ENCODE measurements around the gene ESR1. TPM values are rescaled to one million over a fixed set of nuclear protein-coding genes. Genes with fewer than 3 reads are reported as not detected.
A peak's percentile ranks its signal among the peaks of the same experiment; 100 is the strongest.

The ESR1 gene
- total RNA-seq, 3 donors from 2014 or later = 2.2 to 74.5 (median 67.5) TPM

- Histone ChIP-seq H3K27ac (peak overlapping the region in 1 of 2 donors; percentile 26), H3K4me1 (peaks cover 0 to 4% of the 10 kb centered on the region in 2 donors), H3K27me3 (no peaks in the 10 kb centered on the region), H3K4me3 (no peak overlapping the region), H3K9me3 (no peaks in the 10 kb centered on the region), H3K36me3 (no peaks in the 10 kb centered on the region)
- DNase-seq (ENCODE audit: low spot score in 2 of 2) = no peak
- intact Hi-C loops (cut with DNase I; ENCODE audit: low total_unique reads) = no loop called here
- TF ChIP-seq POLR2AphosphoS5 (IDR thresholded peaks at IDR 0.05) (no peak), POLR2A (IDR thresholded peaks at IDR 0.05) (no peak)
- TF ChIP-seq, protein P1, sequence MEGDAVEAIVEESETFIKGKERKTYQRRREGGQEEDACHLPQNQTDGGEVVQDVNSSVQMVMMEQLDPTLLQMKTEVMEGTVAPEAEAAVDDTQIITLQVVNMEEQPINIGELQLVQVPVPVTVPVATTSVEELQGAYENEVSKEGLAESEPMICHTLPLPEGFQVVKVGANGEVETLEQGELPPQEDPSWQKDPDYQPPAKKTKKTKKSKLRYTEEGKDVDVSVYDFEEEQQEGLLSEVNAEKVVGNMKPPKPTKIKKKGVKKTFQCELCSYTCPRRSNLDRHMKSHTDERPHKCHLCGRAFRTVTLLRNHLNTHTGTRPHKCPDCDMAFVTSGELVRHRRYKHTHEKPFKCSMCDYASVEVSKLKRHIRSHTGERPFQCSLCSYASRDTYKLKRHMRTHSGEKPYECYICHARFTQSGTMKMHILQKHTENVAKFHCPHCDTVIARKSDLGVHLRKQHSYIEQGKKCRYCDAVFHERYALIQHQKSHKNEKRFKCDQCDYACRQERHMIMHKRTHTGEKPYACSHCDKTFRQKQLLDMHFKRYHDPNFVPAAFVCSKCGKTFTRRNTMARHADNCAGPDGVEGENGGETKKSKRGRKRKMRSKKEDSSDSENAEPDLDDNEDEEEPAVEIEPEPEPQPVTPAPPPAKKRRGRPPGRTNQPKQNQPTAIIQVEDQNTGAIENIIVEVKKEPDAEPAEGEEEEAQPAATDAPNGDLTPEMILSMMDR (IDR thresholded peaks at IDR 0.05) = no peak
Measured at GRCh38 chr6:151811081-151811480, 3.6 kb downstream of the ESR1 start.

- Histone ChIP-seq H3K27ac (peak overlapping the region; percentile 14 to 36), H3K27me3 (no peaks in the 10 kb centered on the region), H3K4me1 (no peaks in the 10 kb centered on the region), H3K9me3 (no peaks in the 10 kb centered on the region), H3K4me3 (no peak overlapping the region), H3K36me3 (no peaks in the 10 kb centered on the region)
- intact Hi-C loops (cut with DNase I; ENCODE audit: low total_unique reads) = no loop called here
- TF ChIP-seq, protein P1 (IDR thresholded peaks at IDR 0.05) = no peak
- TF ChIP-seq POLR2A (IDR thresholded peaks at IDR 0.05) = no peak
- no peak for TF ChIP-seq POLR2AphosphoS5 (IDR thresholded peaks at IDR 0.05)
- no peak for DNase-seq (ENCODE audit: low spot score in 2 of 2)
Measured at GRCh38 chr6:151813858-151814257, 6.4 kb downstream of the ESR1 start.

DNA sequence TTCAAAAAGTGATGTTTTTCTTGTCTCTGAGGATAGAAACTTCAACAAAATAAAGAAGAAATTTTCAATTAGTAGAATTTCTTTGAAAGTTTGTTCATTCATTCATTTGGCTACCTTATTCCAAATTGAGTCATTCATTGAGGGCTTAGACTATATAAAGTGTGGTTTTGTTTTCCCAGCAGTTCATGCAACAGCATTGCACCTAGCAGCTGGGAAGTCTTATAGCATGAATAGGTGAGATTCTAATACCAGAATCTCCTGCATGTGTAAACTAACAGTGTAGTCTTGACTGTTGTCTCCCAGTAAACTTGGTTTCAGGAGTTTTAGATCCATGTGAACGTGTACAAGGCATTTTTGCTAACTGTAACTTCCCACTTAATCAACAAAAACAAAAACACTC lies 7.1 kb downstream of the ESR1 start:
- TF ChIP-seq POLR2AphosphoS5 (IDR thresholded peaks at IDR 0.05) (no peak), POLR2A (IDR thresholded peaks at IDR 0.05) (no peak)
- TF ChIP-seq, protein P1 (IDR thresholded peaks at IDR 0.05) = no peak
- H3K36me3 ChIP-seq = no peaks in the 10 kb centered on the region
- no peaks in the 10 kb centered on the region for H3K27me3 ChIP-seq
- intact Hi-C loops (cut with DNase I; ENCODE audit: low total_unique reads) = no loop called here
- H3K27ac ChIP-seq = no peak overlapping the region
- DNase-seq (ENCODE audit: low spot score in 2 of 2) = no peak
- no peaks in the 10 kb centered on the region for H3K4me1 ChIP-seq
- H3K9me3 ChIP-seq = no peaks in the 10 kb centered on the region
- no peak overlapping the region for H3K4me3 ChIP-seq

DNA sequence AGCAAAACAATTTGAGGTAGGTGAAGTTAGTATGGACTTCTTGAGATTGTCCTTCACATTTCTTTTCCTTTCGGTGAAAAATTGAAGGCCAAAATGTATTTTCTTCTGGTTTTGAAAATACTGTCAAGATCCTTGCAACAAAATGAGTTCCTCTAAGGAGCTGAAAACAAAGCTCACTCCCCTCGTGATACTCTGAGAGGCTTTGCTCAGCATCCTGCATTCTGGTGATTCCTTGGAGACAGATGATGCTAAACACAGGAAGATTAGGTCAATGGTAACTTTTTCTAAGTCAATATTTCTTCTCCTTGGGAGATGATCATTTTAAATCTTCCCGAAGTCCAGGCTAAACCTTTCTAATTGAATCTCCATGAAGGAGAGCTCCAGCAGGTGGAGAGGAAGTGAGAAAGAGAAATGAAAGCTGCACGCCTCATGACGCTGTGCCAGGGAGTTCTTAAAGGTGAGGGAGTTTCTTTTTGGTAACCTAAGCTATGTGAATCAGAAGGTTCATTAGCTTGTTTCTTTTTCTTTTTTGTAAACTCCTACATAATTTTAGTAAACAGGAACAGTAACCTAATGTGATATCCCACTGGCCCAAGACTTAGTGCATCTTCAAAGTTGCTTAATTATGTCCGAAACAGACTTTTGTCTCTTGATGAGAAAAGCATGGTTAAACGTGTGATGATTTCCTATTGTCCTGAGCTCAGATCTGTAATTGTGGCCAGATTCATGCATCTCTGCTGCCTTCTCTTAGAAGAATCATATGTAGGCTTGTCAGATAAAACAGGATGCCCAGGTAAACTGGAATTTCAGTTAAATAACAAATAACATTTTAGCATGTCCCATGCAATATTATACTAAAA lies 15.0 kb downstream of the ESR1 start:
- no peak for DNase-seq (ENCODE audit: low spot score in 2 of 2)
- no peaks in the 10 kb centered on the region for H3K9me3 ChIP-seq
- no peaks in the 10 kb centered on the region for H3K27me3 ChIP-seq
- no peak overlapping the region for H3K4me3 ChIP-seq
- no peak overlapping the region for H3K27ac ChIP-seq
- H3K36me3 ChIP-seq = no peaks in the 10 kb centered on the region
- H3K4me1 ChIP-seq = no peaks in the 10 kb centered on the region
- TF ChIP-seq, protein P1 (IDR thresholded peaks at IDR 0.05) = no peak
- TF ChIP-seq POLR2A (IDR thresholded peaks at IDR 0.05) (no peak), POLR2AphosphoS5 (IDR thresholded peaks at IDR 0.05) (no peak)
- intact Hi-C loops (cut with DNase I; ENCODE audit: low total_unique reads) = no loop called here

DNA sequence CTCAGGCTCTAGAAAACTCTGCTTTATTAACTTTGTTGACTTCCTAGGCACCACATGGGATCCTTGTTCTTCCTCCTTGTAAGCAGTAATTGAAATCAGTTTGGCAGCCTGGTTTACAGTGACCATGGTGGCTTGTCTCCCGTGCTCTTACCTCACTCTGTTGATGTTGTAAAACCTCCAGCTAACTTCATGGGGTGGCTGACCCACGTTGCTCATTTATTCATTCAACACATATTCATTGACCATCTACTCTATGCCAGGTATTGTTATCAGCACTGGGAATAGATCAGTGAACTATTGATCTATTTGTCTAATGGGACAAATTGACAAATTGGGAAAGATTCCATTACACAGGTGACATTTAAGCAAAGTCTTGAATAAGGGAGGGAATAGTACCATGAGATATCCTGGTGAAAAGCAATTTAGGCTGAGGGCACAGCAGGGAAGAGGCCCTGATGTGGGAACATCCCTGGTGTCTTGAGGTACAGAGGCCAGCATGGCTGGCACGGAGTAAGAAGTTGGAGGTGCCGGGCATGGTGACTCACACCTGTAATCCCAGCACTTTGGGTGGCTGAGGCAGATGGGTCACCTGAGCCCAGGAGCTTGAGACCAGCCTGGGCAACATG lies 19.1 kb downstream of the ESR1 start:
- no peak for DNase-seq (ENCODE audit: low spot score in 2 of 2)
- no peaks in the 10 kb centered on the region for H3K9me3 ChIP-seq
- TF ChIP-seq, protein P1 (IDR thresholded peaks at IDR 0.05) = no peak
- TF ChIP-seq POLR2A (IDR thresholded peaks at IDR 0.05) (no peak), POLR2AphosphoS5 (IDR thresholded peaks at IDR 0.05) (no peak)
- H3K27ac ChIP-seq = no peak overlapping the region
- intact Hi-C loops (cut with DNase I; ENCODE audit: low total_unique reads) = no loop called here
- no peaks in the 10 kb centered on the region for H3K27me3 ChIP-seq
- H3K4me3 ChIP-seq = no peak overlapping the region
- no peaks in the 10 kb centered on the region for H3K4me1 ChIP-seq
- no peaks in the 10 kb centered on the region for H3K36me3 ChIP-seq

All from breast epithelium (tissue), 4 donors.